ENCODE results near the gene TRIO. TPM values are rescaled to one million over a fixed set of nuclear protein-coding genes. Genes with fewer than 3 reads are reported as not detected.

TRIO gene
- total and polyA plus RNA-seq, 7 donors, result 18.5 to 77.5 (median 35.0) TPM

GRCh38 chr5:14112998-14113652 lies 30.0 kb upstream of the TRIO start:
- Histone ChIP-seq H3K27ac (no peak overlapping the region), H3K36me3 (ENCODE audit: insufficient read depth in 1 of 2, low read depth in 1 of 2) (no peaks in the 10 kb centered on the region), H3K4me1 (no peaks in the 10 kb centered on the region), H3K4me3 (no peak overlapping the region), H3K9me3 (no peaks in the 10 kb centered on the region), H3K27me3 (ENCODE audit: insufficient read depth in 3 of 3, low read length in 2 of 3) (no peaks in the 10 kb centered on the region)
- DNase-seq (no peak), ATAC-seq (peak in 2 of 4 donors; percentile 29 to 34)
- intact Hi-C loops (cut with DNase I), result no loop called here
- 69 to 77% (median 75%) methylated on average over 5 of the region's 5 CpGs for WGBS, 3 donors
- no peak for TF ChIP-seq CTCF (IDR thresholded peaks at IDR 0.05)

GRCh38 chr5:14114615-14115251 lies 28.4 kb upstream of the TRIO start:
- H3K27ac ChIP-seq, result no peak overlapping the region
- H3K4me3 ChIP-seq, result no peak overlapping the region
- no peak for ATAC-seq
- H3K27me3 ChIP-seq (ENCODE audit: insufficient read depth in 3 of 3, low read length in 2 of 3), result no peaks in the 10 kb centered on the region
- no peak for TF ChIP-seq CTCF (IDR thresholded peaks at IDR 0.05)
- H3K36me3 ChIP-seq (ENCODE audit: insufficient read depth in 1 of 2, low read depth in 1 of 2), result no peaks in the 10 kb centered on the region
- 83 to 91% (median 88%) methylated on average over 4 of the region's 4 CpGs for WGBS, 3 donors
- H3K9me3 ChIP-seq, result no peaks in the 10 kb centered on the region
- intact Hi-C loops (cut with DNase I), result no loop called here
- DNase-seq, result no peak
- no peaks in the 10 kb centered on the region for H3K4me1 ChIP-seq

- no peaks in the 10 kb centered on the region for H3K9me3 ChIP-seq
- DNase-seq (no peak), ATAC-seq (no peak)
- H3K36me3 ChIP-seq (ENCODE audit: insufficient read depth in 1 of 2, low read depth in 1 of 2), result no peaks in the 10 kb centered on the region
- TF ChIP-seq CTCF (IDR thresholded peaks at IDR 0.05), result no peak
- 85 to 92% (median 86%) methylated on average over 7 of the region's 7 CpGs for WGBS, 3 donors
- intact Hi-C loops (cut with DNase I), result no loop called here
- H3K4me3 ChIP-seq, result no peak overlapping the region
- H3K27me3 ChIP-seq (ENCODE audit: insufficient read depth in 3 of 3, low read length in 2 of 3), result no peaks in the 10 kb centered on the region
- no peak overlapping the region for H3K27ac ChIP-seq
- H3K4me1 ChIP-seq, result no peaks in the 10 kb centered on the region
Observed at GRCh38 chr5:14115323-14115895, 27.7 kb upstream of the TRIO start.

GRCh38 chr5:14118551-14119320 lies 24.4 kb upstream of the TRIO start:
- WGBS, 3 donors, result 36 to 50% (median 39%) methylated on average over 15 of the region's 15 CpGs
- Histone ChIP-seq H3K36me3 (ENCODE audit: insufficient read depth in 1 of 2, low read depth in 1 of 2) (no peaks in the 10 kb centered on the region), H3K4me1 (no peaks in the 10 kb centered on the region), H3K27me3 (ENCODE audit: insufficient read depth in 3 of 3, low read length in 2 of 3) (no peaks in the 10 kb centered on the region), H3K27ac (no peak overlapping the region), H3K9me3 (no peaks in the 10 kb centered on the region), H3K4me3 (no peak overlapping the region)
- DNase-seq (no peak), ATAC-seq (peak in 3 of 4 donors; percentile 37 to 58 (median 55))
- intact Hi-C loops (cut with DNase I), result no loop called here
- no peak for TF ChIP-seq CTCF (IDR thresholded peaks at IDR 0.05)

Measured in psoas muscle (tissue), 8 donors.